ENCODE measurements around the gene PNMA8A.
A peak's percentile ranks its signal among the peaks of the same experiment; 100 is the strongest.

Gene PNMA8A

GRCh38 chr19:46428239-46429135 lies 42.9 kb downstream of the PNMA8A start, which contains the start of gene PNMA8C:
TSS of gene PNMA8C (minus strand) at chr19:46428936. CDS start at chr19:46428359, 577 bp downstream.
- peak; percentile 91 for DNase-seq (ENCODE audit: low spot score)

GRCh38 chr19:46427518-46428045 lies 43.8 kb downstream of the PNMA8A start:
- DNase-seq (ENCODE audit: low spot score), result no peak

GRCh38 chr19:46426506-46427162 lies 44.7 kb downstream of the PNMA8A start:
- DNase-seq (ENCODE audit: low spot score), result peak; percentile 84

- DNase-seq (ENCODE audit: low spot score), result no peak
Measured at GRCh38 chr19:46426035-46426505, 45.3 kb downstream of the PNMA8A start.

GRCh38 chr19:46423188-46423587 lies 48.2 kb downstream of the PNMA8A start:
- DNase-seq (ENCODE audit: low spot score), result no peak

- DNase-seq (ENCODE audit: low spot score), result no peak
Measured at GRCh38 chr19:46422344-46422743, 49.0 kb downstream of the PNMA8A start.

GRCh38 chr19:46420056-46420455 lies 51.3 kb downstream of the PNMA8A start:
- DNase-seq (ENCODE audit: low spot score), result no peak
